Heart left ventricle (tissue), 13 donors: Measurements from ENCODE around the gene CYREN.

Source experiments
- CTCF ChIP-seq, 12 donors: fragments of 200-600 bp; sonication (generic) in 4 of 12; IDR thresholded peaks; one replicate each; pipeline versions ENCODE4 v1.5.0 to v1.8.0; 2018 to 2022; ENCODE audit warnings: antibody characterized with exemption in 12 of 12, mild to moderate bottlenecking in 5 of 12
- POLR2A ChIP-seq, 2 donors: fragments of 450-650 bp; IDR thresholded peaks; one replicate each; pipeline ENCODE4 v1.6.1; 2017; ENCODE audit warnings: antibody characterized with exemption in 2 of 2, mild to moderate bottlenecking in 2 of 2, moderate library complexity in 2 of 2
- donor health status: ischemic (EF 13 %, LVEDD 7.1; RV severe dilation, severe dysfunction).
- donor health status: DM: no; HTN: yes; CAD: no.
- donor health status: DM: no; HTN: no; CAD: no.
- donor health status: ischemic (EF 25% LVEDD 6.9; RV normal size, moderate dysfunction).
- donor health status: ischemic (EF 25% LVEDD 5.7; RV mildly dilated, moderate dysfunction).
- donor health status: ischemic (EF 35%, LVEDD 5.7; RV mildly dilated, moderate dysfunction).
- donor health status: nonischemic (EF 11% LVEDD 7.7; RV severe dilation, severe dysfunction).
- donor health status: DM: yes; HTN: yes; CAD: no.
- donor health status: PGD.
- donor health status: ischemic (EF 29% LVEDD 5.4; RV normal size, mild dysfunction).
- donor health status: nonischemic (EF 23%, LVEDD 6.1; RV moderate dilation, normal function).

DNA sequence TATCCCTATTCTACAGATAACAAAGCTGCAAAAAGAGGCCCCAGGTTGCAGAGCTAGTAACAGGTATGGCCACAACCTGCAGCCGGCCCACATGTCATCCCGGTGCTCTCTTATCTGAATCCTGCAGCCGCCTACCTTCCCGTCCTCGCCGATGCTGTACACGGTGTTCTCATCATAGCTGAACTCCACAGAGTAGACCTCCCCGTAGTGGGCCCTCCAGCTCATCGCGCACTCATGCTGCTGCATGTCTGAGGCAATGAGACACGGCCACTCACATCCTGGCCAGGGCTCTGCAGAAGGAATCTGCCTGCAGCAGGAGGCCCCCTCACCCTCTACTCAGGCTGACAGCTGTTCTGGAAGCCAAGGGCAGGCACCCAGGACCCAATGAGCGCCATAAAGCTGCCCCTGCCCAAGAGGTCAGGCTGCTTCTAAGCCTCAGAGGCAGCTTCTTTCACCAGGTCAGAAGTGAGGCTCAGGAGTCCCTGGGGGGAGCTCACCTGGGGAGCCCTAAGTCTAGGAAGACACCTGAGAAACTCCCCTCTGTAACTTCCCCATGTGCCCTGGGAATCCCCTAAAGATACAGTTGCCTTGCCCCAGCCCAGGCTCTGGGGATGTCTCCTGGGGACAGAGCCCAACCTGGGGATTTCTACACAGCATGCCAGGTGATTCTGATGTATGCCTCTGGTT, 17.9 kb upstream of the CYREN start:
- TF ChIP-seq CTCF (IDR thresholded peaks at IDR 0.05) (no peak), POLR2A (IDR thresholded peaks at IDR 0.05) (no peak)
